GM20431 (cell line): ENCODE measurements around the gene SHE.

Experiments
- in situ Hi-C: fragments of 300-500 bp; cut with MseI, MboI; formaldehyde crosslinking; loops from one replicate; pipeline ENCODE4 v1.15.0; 2020; ENCODE audit warnings: low sequenced_read_pairs; ENCODE audit not compliant: unreplicated experiment

SHE gene

GRCh38 chr1:154454386-154455120, 47.7 kb downstream of the SHE start:
- in situ Hi-C loops, result no loop called here

GRCh38 chr1:154453574-154454352, 48.4 kb downstream of the SHE start:
- in situ Hi-C loops, result no loop called here

DNA sequence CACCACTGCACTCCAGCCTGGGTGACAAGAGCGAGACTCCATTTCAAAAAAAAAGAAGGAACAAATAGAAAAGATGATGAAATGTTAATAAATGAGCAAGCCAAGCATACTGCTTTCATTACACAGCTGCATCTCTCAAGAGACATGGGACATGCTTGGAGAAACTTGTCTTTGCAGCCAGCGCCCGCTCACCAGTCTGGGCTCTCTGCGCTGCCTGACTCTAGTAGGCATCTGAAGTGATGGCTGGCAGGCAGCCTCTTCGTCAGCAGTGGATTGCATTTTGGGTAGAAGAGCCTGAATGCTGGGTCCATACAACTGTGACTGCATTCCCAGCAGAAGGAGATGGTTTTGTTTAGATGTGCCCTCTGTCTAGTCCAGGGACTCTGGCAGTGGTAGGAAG, 49.1 kb downstream of the SHE start:
- in situ Hi-C loops, result no loop called here

DNA sequence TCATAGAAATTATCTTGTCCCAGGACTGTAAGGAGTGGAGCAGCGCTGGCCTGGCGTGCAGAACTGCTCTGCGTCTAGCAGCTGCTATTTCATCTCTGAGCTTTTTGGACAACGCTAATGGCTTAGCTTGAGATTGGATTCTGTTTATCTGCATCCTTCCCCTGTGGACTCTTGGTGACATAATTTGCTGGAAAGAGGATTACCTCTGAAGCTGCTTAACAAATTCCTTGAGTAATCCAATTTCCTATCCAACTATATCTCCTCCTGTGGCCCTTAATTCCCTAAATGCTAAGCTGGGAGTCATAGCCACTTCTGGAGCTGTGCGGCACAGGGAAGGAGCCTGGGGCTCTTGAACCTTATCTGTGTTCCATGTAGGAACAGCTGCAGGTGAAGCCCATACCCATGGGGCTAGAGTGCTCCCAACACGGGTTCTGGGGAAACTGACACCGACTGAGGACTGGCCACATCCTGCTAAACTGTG, 53.8 kb downstream of the SHE start:
- in situ Hi-C loops, result no loop called here

GRCh38 chr1:154446789-154447188, 55.4 kb downstream of the SHE start:
- in situ Hi-C loops, result no loop called here

DNA sequence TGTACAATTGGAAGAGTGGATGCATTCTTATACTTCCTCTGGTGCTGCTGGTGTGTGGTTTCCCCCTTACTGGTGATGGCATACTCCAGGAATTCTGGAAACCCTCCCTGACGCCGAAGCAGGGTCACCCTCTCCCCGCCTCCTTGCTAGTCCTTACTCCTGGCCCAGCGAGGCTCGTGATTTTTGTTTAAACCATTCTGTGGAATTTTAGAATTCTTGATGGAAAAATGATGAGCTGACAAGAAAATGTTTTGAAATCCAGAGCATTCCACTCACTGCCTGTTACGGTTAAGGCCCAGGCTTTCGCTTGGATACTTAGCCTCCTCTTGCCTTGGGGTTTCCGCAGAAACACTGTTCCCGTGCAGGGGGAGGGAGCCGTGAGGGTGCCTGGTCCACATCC, 55.9 kb downstream of the SHE start:
- in situ Hi-C loops, result no loop called here

DNA sequence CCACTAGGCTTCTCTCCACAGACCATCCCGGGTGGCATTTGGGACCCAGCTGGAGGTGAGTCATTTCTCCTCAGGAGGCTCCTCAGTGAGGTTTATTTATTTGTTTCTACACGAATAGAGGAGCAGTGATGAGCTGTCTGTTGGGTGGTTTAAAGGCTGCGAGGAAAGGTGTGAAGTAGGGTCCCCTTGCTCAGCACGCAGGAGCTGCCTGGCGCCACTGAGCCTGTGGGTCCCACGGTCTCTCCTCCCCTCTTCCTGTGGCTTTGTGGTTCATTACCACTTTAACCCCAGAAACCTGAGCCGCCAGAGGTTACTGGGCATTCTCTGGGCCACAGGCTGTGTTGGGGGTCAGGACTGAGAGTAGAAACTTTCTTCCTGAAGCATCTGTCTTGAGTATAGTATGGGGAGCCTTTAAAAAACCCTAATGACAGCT, 57.2 kb downstream of the SHE start:
- in situ Hi-C loops, result no loop called here

GRCh38 chr1:154443274-154444013, 58.8 kb downstream of the SHE start:
- in situ Hi-C loops, result no loop called here

GRCh38 chr1:154442006-154442740, 60.0 kb downstream of the SHE start:
- in situ Hi-C loops, result no loop called here

DNA sequence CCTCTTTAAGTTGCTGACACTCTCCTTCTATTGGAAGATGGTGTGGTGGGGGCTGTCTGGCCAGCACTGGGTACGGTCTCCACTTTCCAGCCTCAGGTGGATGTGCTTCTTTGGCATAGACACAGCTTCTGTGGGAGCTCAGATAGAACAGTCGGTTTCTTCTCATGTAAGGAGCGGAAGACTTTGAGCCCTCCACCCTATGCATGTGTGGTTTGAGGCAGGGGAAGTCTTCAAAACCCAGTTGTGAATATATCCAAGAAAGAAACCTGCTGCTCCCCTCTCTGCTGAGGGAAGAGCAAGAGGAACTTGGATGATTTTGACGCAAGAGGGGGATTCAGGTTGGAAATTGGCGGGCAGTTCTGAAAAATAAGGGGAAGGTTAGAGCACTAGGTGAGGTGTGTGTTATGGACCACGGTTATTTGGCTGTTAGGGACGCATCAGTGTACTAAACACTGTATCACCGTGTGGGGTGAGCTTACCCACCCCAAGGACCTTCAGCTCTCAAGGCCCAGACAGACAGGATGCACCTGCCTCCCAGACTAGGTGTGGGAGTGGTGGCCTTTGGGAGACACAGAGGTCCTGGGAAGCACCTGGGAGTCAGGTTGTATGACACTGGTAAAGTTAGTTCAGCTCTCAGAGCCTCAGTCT, 60.8 kb downstream of the SHE start:
- in situ Hi-C loops, result no loop called here

- in situ Hi-C loops, result no loop called here
Observed at GRCh38 chr1:154440036-154440804, 62.0 kb downstream of the SHE start.

DNA sequence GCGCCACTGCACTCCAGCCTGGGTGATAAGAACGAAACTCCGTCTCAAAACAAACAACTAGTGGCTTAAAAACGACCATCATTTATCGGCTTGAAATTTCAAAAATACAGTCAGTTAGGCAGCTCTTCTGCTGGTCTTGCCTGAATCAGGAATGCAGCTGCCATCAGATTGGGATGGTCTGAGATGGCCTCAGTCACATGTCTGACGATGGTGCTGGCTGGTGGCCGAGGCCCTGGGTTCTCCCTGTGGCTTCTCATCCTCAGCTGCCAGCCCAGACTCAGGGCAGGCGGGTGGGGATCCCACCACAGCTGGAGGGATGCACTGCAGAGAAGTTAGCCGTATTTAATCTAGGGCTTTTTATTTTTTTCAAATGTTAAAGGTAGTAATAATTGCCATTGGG, 65.8 kb downstream of the SHE start:
- in situ Hi-C loops, result no loop called here

DNA sequence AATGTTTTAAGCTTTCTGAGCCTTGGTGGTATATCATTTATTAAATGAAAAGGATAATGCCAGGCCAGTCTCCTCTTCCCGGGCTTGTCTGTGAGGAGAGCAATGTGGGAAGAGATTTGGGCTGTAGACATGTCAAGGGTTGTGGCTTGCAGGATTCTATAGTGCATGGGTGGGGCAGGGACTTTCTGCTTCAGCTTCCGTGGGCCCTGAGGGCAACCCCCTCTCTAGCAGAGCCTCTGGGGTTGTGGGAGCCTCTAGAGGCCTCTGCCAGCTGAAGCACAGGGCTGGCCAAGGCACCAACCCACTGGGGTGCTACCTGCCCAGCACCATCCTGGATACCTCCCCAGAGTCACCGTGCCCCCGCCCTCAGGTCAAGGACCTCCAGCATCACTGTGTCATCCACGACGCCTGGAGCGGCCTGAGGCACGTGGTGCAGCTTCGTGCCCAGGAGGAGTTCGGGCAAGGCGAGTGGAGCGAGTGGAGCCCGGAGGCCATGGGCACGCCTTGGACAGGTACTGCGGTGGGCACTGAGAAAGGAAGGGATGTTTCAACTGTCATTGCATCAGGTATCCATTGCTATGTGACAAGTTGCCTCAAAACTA, 66.5 kb downstream of the SHE start:
- in situ Hi-C loops, result no loop called here

DNA sequence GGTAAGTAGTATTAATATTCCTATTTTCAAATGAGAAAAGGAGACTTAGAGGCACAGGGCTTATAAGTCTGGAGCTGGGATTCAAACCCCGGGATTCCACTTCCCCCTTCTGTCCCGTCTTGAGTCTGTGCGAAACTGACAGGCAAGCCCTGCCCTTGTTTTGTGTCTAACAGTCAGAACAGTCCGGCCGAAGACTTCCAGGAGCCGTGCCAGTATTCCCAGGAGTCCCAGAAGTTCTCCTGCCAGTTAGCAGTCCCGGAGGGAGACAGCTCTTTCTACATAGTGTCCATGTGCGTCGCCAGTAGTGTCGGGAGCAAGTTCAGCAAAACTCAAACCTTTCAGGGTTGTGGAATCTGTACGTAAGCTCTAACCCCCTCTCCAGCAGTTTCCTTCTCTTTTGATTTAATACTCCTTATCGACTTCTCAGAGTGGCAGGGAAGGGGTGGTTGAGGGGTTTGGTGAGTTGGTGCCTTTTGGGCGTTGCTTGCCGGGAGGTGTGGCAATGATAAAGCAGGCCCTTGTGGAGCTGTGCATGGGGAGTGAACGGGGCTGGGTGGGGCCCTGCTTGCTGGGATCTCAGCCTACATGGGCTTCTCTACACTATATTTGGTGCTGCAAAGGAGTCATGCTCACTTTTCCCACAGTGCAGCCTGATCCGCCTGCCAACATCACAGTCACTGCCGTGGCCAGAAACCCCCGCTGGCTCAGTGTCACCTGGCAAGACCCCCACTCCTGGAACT, 67.7 kb downstream of the SHE start:
- in situ Hi-C loops, result no loop called here

- in situ Hi-C loops, result no loop called here
Observed at GRCh38 chr1:154433161-154433764, 68.9 kb downstream of the SHE start.

- in situ Hi-C loops, result no loop called here
Observed at GRCh38 chr1:154431586-154432373, 70.4 kb downstream of the SHE start.

DNA sequence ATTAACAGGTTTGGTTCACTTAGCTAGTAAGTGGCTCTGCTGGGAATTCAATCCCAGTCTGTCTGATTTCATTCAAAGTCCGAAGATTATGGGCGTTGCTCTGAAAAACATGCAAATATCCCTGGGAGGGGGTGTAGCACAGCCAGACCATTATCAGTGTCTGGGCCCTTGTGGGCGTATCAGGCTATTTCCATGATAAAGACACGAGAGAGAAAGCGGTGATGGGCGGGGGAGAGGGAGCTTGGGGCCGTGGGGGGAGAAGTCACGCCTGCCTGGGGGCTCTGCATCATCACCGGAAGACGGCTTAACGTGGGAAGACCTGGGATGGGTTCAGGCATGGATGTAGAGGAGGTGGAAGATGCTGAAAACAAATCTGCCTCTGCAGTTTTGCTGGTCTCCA, 71.3 kb downstream of the SHE start:
- in situ Hi-C loops, result no loop called here
